Measurements from ENCODE around the gene FCHO2.

- TF ChIP-seq POLR2A (IDR thresholded peaks at IDR 0.05; ENCODE audit: low read depth, low read length) = no peak
- no peak for TF ChIP-seq CTCF (IDR thresholded peaks at IDR 0.05; ENCODE audit: extremely low read depth in 1 of 2, insufficient read depth in 1 of 2, low read depth in 1 of 2, low read length in 2 of 2)
- TF ChIP-seq EZH2 (IDR thresholded peaks at IDR 0.05; ENCODE audit: borderline replicate concordance, low read depth, low read length, severe bottlenecking) = no peak
- no peak for TF ChIP-seq MYC (IDR thresholded peaks at IDR 0.05; ENCODE audit: low read depth, low read length)
- no peak for TF ChIP-seq MAX (IDR thresholded peaks at IDR 0.05; ENCODE audit: insufficient read depth, insufficient read length)
- no peak for TF ChIP-seq FOS (IDR thresholded peaks at IDR 0.05; ENCODE audit: borderline replicate concordance, insufficient read depth, low read length)
Observed at GRCh38 chr5:72922422-72922821, 33.4 kb upstream of the FCHO2 start.
